Right lobe of liver (tissue), 4 donors: ENCODE measurements around the gene ASB18.

Experiments
- CTCF ChIP-seq, 4 donors: fragments of 200-600 bp in 3 of 4; fragments of 450-650 bp in 1 of 4; IDR thresholded peaks; one replicate each; pipeline versions ENCODE4 v1.5.1 to v1.8.0; 2016 to 2022; ENCODE audit warnings: antibody characterized with exemption in 4 of 4, mild to moderate bottlenecking in 2 of 4
- POLR2A ChIP-seq: fragments of 450-650 bp; IDR thresholded peaks from one replicate; pipeline ENCODE4 v1.6.1; 2017; ENCODE audit warnings: antibody characterized with exemption, mild to moderate bottlenecking
- donor health status: DM: no; HTN: no; CAD: no.
- donor health status: DM: no; HTN: no; CAD: no.
- donor health status: DM: no; HTN: yes; CAD: no.

- TF ChIP-seq CTCF (IDR thresholded peaks at IDR 0.05), result no peak
- TF ChIP-seq POLR2A, result no peak
Measured at GRCh38 chr2:236254001-236254400, 10.2 kb downstream of the ASB18 start.
